ENCODE results near the gene FGF14.

FGF14 gene

GRCh38 chr13:101706651-101707050 lies 695.2 kb downstream of the FGF14 start:
- DNase-seq = peak; percentile 53

DNA sequence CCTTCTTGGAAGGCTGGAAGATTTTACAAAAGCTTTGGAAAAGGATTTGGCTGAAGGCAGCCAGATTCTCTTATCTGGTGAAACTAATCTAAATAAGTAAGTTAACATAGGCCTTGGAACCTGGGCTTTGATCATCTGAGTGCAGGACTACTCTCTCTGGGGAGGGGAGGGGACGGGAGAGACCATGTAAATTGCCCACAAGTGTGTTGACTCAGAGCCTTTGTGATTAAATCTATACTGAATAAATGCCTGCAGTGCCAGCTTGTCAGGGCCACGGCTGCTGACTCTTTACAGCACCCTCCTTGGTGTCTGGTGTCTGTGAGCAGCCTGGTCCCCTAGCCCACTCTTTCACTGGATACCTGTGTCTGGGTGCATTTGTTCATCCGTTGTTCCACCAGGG lies 698.0 kb downstream of the FGF14 start:
- no peak for DNase-seq

DNA sequence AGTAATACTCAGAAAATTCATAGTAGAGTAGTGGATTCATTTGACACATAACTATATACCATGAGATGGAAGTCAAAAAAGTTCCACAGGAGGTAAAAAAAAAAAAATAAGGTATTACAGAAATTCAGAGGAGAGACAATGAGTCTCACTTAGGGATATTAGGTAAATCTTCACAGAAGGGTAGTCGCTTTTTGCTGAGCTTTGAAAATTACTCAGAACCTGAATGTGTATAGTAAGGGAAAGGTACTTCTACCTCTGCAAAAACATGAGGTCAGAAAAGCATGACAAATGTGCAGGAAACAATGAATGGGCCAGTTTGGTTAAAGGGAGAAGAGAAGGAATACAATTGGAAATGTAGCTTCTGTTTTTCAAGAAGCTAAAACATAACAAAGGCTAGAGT lies 698.8 kb downstream of the FGF14 start:
- no peak for DNase-seq

GRCh38 chr13:101700598-101700997 lies 701.2 kb downstream of the FGF14 start:
- DNase-seq = no peak

- DNase-seq = no peak
Observed at GRCh38 chr13:101698400-101698799, 703.4 kb downstream of the FGF14 start.

GRCh38 chr13:101697745-101698144 lies 704.1 kb downstream of the FGF14 start:
- DNase-seq = no peak

DNA sequence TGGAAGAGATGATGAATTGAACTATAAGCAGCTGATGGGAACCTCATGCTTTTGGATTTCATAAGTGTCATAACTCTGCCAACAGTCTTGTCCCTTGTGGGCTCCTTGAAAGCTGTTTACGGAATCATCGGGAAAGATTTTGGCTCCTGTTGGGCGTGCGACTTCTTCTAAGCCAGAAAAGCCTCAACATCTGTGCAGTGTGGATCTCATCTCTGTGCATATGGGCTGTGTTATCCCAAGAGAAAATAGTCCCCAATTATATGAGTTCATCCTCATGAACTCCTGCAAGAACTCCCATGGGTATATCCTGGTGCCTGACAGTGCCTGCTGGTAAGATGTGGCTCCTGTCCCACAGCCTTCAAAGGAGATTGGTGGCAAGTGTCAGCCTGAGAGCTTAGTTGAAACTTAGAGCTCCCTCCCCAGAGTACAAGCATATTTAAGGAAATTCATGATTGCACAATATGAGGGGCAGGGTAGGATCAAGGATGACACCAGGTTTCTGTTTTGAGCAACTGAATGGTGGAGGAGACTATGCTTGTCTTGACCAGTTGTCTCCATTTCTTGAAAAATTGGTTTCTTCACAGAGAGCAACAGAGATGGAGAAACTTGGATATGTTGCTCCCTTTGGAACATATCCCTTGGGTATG lies 705.9 kb downstream of the FGF14 start:
- peak; percentile 81 for DNase-seq

- peak; percentile 8 for DNase-seq
Observed at GRCh38 chr13:101691341-101691860, 710.4 kb downstream of the FGF14 start.

DNA sequence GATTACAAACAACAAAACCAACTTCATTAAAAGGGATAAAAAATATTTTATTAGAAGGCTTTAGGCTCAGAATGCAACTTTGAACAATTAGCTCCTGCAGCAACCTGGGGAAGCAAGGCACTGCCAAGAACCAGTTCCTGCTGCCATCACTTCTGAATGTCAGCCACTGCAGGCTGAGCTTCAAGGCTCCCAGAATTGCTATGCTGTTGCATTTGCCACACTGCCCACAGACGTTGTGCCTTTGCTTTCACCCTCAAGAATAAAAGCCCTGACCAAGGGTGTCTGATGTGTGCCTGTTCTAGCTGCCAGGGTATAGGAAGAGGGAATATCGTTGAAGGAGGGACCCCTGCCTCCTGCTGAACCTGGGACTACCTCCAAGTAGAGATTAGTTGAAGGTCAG lies 711.0 kb downstream of the FGF14 start:
- no peak for DNase-seq

DNA sequence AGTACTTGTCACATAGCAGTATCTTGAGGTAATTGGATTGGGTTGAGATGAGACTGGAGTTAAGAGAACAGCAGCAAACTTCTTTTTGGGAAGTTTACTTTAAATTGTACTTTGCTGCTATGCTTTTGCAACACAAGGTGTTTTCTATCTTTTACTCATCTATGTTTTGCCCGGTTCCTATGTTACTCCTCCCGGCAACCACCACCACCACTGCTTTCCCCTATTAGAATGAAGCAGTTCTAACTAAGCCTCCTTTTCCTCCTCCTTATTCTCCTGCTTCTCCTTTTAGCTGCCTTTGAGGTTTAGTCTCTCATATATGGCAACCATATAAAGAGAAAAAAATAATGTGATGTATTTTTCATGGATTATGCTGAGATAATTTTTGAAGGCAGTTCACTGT lies 715.8 kb downstream of the FGF14 start:
- DNase-seq = no peak

GRCh38 chr13:101681834-101682233 lies 720.0 kb downstream of the FGF14 start:
- no peak for DNase-seq

DNA sequence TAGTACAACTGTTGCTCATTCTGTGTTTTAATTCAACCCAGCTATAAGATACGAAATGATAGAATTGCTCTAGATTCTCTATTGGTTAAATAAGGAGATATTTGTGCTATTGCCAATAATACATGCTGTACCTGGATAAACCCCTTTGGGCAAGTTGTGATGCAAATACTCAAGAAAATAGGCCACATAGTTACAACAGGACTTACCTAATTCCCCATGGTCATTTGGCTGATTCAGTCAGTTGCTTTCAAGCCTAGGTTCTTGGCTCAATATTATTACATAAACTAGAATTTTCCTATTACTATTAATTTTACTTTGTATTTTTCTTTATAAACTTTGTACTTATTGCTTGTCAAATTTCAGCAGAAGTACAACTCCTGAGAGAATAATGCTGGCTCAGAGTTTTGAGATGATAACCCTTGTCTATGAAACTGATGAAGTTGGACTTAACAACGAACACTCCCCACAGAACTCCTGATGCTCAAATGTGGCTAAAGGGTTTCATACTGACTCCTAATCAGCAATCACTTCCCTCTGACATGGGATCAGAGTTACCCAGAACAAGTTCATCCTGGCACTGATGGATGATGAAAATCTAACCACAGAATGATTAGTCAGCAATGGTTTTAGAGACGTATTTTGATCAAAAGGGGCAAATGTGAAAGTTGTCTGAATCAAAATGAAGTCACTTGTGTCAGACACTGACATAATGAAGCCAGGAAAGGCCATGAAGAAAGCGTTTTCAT lies 728.3 kb downstream of the FGF14 start:
- no peak for DNase-seq

- DNase-seq = no peak
Observed at GRCh38 chr13:101661839-101662238, 740.0 kb downstream of the FGF14 start.

All from NCI-H2171 treated with DMSO at 0.1 percent for 48 hours (cell line).